H1 (cell line): ENCODE data around the gene NUP210. TPM values are rescaled to one million over a fixed set of nuclear protein-coding genes. Genes with fewer than 3 reads are reported as not detected.

Experiments
- ATF2 ChIP-seq: IDR thresholded peaks from 2 replicates; pipeline ENCODE4 v1.6.1; 2012; ENCODE audit warnings: low read length, inconsistent platforms
- CHD7 ChIP-seq: fragments of 300-600 bp; sonication (generic); IDR thresholded peaks from 2 replicates; pipeline ENCODE4 v1.7.1; 2012; ENCODE audit warnings: low read length, moderate library complexity, mild to moderate bottlenecking, inconsistent platforms; ENCODE audit not compliant: insufficient replicate concordance
- E2F6 ChIP-seq: IDR thresholded peaks from 2 replicates; pipeline ENCODE4 v1.6.1; 2012; ENCODE audit warnings: inconsistent platforms
- EZH2 ChIP-seq: fragments of 200-600 bp; sonication (generic); IDR thresholded peaks from 2 replicates; pipeline ENCODE4 v1.7.1; 2012; ENCODE audit warnings: low read depth, mild to moderate bottlenecking, moderate library complexity, low read length, inconsistent platforms; ENCODE audit not compliant: severe bottlenecking
- KDM1A ChIP-seq: fragments of 200-600, 300-600 bp; sonication (generic); IDR thresholded peaks from 2 replicates; pipeline ENCODE4 v1.7.1; 2016; ENCODE audit warnings: mild to moderate bottlenecking, low read length, borderline replicate concordance
- POLR2AphosphoS5 ChIP-seq: IDR thresholded peaks from 2 replicates; pipeline ENCODE4 v1.6.1; 2011; ENCODE audit warnings: low read depth, low read length
- TEAD4 ChIP-seq: IDR thresholded peaks from 2 replicates; pipeline ENCODE4 v1.6.1; 2012; ENCODE audit warnings: low read depth, low read length, inconsistent platforms, mixed read lengths
- ZNF274 ChIP-seq: IDR thresholded peaks from 2 replicates; pipeline ENCODE4 v1.7.0; 2012; ENCODE audit warnings: low read length, borderline replicate concordance; ENCODE audit errors: extremely low read depth
- polyA plus RNA-seq, 7 experiments: library from polyadenylated mRNA; depleted of rRNA in 3 of 7; stranded (reverse) in 5 of 7; unstranded in 2 of 7; fragments of >200 nt in 5 of 7; fragments of 200-250 nt in 2 of 7; gene quantifications; 1 replicate in 5 of 7; 2 replicates in 1 of 7; 4 replicates in 1 of 7; pipeline versions ENCODE4 v1.2.1 to v1.2.3, GENCODE V29; 2011 to 2013; ENCODE audit warnings: missing spikeins in 2 of 7, mixed read lengths in 2 of 7
- total RNA-seq: library from RNA; stranded (reverse); fragmentation: NEBNext Ultra II Directional; extraction: Animal tissue kit (Norgen Biotek cat#: 25700); gene quantifications from 2 replicates; pipeline ENCODE4 v1.2.1, GENCODE V29; 2021

The NUP210 gene
- total and polyA plus RNA-seq, 2 of the 8 experiments (the other 6 are each of a cell fraction or from before 2014, with no cell fraction given), result 51.0 to 53.7 TPM

GRCh38 chr3:13277196-13277813 is 142.8 kb downstream of the NUP210 start (continued):
- no peak for TF ChIP-seq CHD7
- no peak for TF ChIP-seq KDM1A
- no peak for TF ChIP-seq ZNF274
- no peak for TF ChIP-seq ATF2
- TF ChIP-seq E2F6, result no peak
- TF ChIP-seq POLR2AphosphoS5, result no peak
- no peak for TF ChIP-seq EZH2
- TF ChIP-seq TEAD4, result no peak
